Mucosa of gallbladder (tissue), 1 donor: ENCODE results near the gene DNAJC12. TPM values are rescaled to one million over a fixed set of nuclear protein-coding genes. Genes with fewer than 3 reads are reported as not detected.
"Not testable (repeated sequence)": the region's sequence is repeated elsewhere in the genome, so short reads cannot be mapped to it uniquely, and the experiment has no call there.

Experiments
- DNase-seq: peaks from one replicate; pipeline ENCODE4 v3.0.0-alpha.2; 2020; ENCODE audit warnings: low spot score
- total RNA-seq: library from RNA; stranded (reverse); gene quantifications from one replicate; pipeline ENCODE4 v1.2.1, GENCODE V29; 2021
- donor health status: DM: no; HTN: no; CAD: no.

Gene DNAJC12
- total RNA-seq, 1 donor from 2014 or later: 11.7 TPM

- no peak for DNase-seq
Measured at GRCh38 chr10:67793313-67793712, 44.7 kb downstream of the DNAJC12 start.

GRCh38 chr10:67792653-67793052 lies 45.3 kb downstream of the DNAJC12 start:
- no peak for DNase-seq

- no peak for DNase-seq
Measured at GRCh38 chr10:67790534-67791408, 47.2 kb downstream of the DNAJC12 start.

GRCh38 chr10:67789769-67790168 lies 48.2 kb downstream of the DNAJC12 start:
- DNase-seq: no peak

- DNase-seq: peak; percentile 59
Measured at GRCh38 chr10:67788028-67788886, 49.7 kb downstream of the DNAJC12 start.

- no peak for DNase-seq
Measured at GRCh38 chr10:67785098-67785497, 52.9 kb downstream of the DNAJC12 start.

- DNase-seq: no peak
Measured at GRCh38 chr10:67784474-67784873, 53.5 kb downstream of the DNAJC12 start.

- DNase-seq: no peak
Measured at GRCh38 chr10:67783606-67784294, 54.2 kb downstream of the DNAJC12 start.

- DNase-seq: no peak
Measured at GRCh38 chr10:67782530-67782929, 55.5 kb downstream of the DNAJC12 start.

GRCh38 chr10:67780759-67781538 lies 57.0 kb downstream of the DNAJC12 start:
- DNase-seq: no peak

- DNase-seq: not testable (repeated sequence)
Measured at GRCh38 chr10:67780204-67780621, 57.8 kb downstream of the DNAJC12 start.

GRCh38 chr10:67779465-67780203 lies 58.4 kb downstream of the DNAJC12 start:
- DNase-seq: peak; percentile 83

- DNase-seq: no peak
Measured at GRCh38 chr10:67776371-67776770, 61.6 kb downstream of the DNAJC12 start.

GRCh38 chr10:67775279-67775678 lies 62.7 kb downstream of the DNAJC12 start:
- no peak for DNase-seq

GRCh38 chr10:67772894-67773511 lies 65.0 kb downstream of the DNAJC12 start:
- DNase-seq: no peak

- no peak for DNase-seq
Measured at GRCh38 chr10:67772151-67772550, 65.8 kb downstream of the DNAJC12 start.

- DNase-seq: no peak
Measured at GRCh38 chr10:67771200-67771599, 66.8 kb downstream of the DNAJC12 start.

- no peak for DNase-seq
Measured at GRCh38 chr10:67770537-67770936, 67.5 kb downstream of the DNAJC12 start.

- no peak for DNase-seq
Measured at GRCh38 chr10:67767244-67767643, 70.7 kb downstream of the DNAJC12 start.
